ENCODE data around the gene NRARP.
A peak's percentile ranks its signal among the peaks of the same experiment; 100 is the strongest.

Gene NRARP

DNA sequence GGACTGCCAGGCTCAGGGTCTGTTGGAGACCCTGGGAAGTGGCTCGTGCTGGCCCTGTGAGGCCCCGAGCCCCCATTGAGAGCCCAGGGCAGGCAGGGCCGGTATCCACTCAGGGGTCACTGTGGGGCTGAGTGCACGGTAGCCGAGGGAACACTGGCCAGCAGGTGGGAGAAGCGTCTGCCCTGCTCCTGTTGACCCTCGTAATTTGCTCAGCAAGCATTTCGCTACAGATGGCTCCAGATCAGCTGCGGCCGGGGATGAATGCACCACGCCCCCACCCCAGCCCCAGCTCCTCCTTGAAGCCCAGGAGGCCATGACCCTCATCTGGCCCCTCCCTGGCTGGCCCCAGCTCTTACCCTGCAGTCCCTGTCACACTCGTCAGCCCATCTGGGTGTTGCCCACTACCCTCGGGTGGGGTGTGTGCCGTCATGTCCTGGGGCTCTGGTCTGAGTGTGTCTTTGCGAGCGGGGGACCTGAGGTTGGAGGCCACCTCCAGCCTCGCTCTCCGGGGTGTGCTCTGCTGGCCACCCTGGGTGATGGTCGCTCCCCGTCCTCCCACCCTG lies 6.1 kb upstream of the NRARP start:
- H3K4me3 ChIP-seq (ENCODE audit: low read length) = no peak overlapping the region
- TF ChIP-seq ZNF274 (IDR thresholded peaks at IDR 0.05; ENCODE audit: low read depth, low read length) = no peak

DNA sequence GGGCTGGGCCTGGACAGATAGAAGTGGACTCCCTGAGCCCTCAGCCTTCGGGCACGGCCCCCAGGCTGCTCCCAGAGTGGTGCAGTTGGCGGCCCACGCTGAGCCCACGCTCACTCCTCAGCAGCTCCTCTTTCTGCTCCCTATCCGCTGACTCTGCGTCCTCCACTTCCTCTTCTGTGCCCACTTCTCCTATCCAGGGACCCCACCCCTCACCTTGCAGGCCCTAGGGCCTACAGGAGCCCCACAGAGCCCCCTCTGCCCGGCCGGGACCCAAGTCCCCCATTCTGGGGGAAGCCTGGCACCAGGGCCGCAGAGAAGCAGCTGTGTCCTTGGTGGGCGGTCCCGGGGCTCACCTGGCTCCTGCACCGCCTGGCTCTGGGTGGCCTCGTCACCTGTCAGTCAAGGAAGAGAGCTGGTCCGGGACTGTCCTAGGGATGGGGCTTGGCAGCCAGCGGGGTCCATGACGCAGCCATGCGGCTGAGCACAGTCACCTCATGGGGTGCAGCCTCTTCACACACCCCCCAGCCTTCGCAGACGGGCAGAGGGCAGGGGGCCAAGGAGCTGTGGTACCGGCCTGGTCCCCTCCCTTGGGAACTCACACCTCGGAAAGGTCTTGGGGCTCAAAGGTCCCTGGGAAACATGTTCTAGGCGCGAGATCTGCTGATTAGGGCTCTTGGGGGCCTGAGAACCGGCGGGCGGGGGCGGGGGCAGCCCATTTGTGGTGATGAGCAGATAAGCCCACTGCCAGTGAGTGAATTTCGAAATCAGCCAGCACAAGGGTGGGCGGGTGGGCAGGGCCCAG lies 5.4 kb upstream of the NRARP start:
- TF ChIP-seq ZNF274 (IDR thresholded peaks at IDR 0.05; ENCODE audit: low read depth, low read length) = no peak
- H3K4me3 ChIP-seq (ENCODE audit: low read length) = no peak overlapping the region

- TF ChIP-seq ZNF274 (IDR thresholded peaks at IDR 0.05; ENCODE audit: low read depth, low read length) = no peak
- H3K4me3 ChIP-seq (ENCODE audit: low read length) = no peak overlapping the region
Measured at GRCh38 chr9:137306850-137307254, 4.8 kb upstream of the NRARP start.

- no peak for TF ChIP-seq ZNF274 (IDR thresholded peaks at IDR 0.05; ENCODE audit: low read depth, low read length)
- no peak overlapping the region for H3K4me3 ChIP-seq (ENCODE audit: low read length)
Measured at GRCh38 chr9:137306066-137306849, 4.2 kb upstream of the NRARP start.

- no peak for TF ChIP-seq ZNF274 (IDR thresholded peaks at IDR 0.05; ENCODE audit: low read depth, low read length)
- no peak overlapping the region for H3K4me3 ChIP-seq (ENCODE audit: low read length)
Measured at GRCh38 chr9:137305798-137306065, 3.7 kb upstream of the NRARP start.

GRCh38 chr9:137305060-137305797 lies 3.2 kb upstream of the NRARP start:
- TF ChIP-seq ZNF274 (IDR thresholded peaks at IDR 0.05; ENCODE audit: low read depth, low read length) = no peak
- H3K4me3 ChIP-seq (ENCODE audit: low read length) = no peak overlapping the region

DNA sequence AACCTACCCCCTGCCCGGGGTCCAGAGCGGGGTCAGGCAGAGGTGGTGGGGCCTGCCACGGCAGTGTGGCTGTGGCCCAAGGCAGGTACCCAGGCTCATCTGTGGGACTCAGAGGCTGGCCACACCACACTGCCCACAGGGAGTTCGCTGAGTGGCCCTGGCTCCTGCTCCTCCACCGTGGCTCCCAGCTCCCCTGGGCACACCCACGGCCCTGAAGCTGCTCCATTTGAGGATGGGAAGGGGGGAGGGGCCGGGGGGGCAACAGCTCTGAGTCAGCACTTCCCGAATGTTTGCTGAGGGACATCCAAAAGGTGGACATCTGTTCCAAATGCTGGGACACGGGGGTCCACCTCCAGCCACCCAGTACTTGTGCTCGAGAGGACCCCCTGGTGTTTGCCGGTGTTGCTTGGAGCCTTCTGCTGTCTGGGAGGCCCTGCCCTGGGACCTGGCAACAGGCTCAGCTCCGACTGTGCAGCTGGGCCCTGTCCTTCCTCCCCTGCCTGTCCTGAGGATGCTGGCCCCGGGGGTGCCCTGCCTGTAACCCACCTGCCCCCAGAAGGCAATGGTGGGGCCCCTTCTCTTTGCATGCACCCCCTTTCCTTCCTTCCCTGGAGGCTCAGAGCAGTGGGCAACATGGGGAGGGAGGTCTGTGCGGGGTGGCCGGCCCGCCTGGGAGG lies 2.5 kb upstream of the NRARP start:
- no peak overlapping the region for H3K4me3 ChIP-seq (ENCODE audit: low read length)
- no peak for TF ChIP-seq ZNF274 (IDR thresholded peaks at IDR 0.05; ENCODE audit: low read depth, low read length)

DNA sequence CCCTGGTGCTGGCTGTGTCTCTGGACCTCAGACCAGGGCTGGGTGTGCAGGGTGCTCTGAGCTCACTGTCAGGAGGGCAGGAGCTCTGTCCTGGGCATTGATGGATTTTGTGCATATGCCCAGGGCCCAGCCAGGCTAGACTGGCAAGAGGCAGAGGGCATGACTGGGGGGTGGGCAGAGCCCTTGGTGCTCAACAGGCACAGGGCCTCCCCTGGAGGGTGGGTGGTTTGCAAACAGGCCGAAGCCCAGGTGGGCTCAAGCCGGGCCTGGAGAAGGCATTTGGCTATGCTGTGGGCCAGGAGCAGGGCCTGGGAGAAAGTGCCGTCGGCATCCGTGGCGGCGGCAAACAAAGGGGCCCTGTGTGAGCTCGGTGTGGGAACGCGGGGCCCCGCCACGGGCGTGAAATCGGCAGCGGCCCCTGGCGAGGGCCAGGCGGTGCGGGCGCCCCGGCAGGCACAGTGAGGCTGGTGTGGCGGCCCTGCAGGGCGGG lies 1.9 kb upstream of the NRARP start:
- H3K4me3 ChIP-seq (ENCODE audit: low read length) = no peak overlapping the region
- TF ChIP-seq ZNF274 (IDR thresholded peaks at IDR 0.05; ENCODE audit: low read depth, low read length) = no peak

GRCh38 chr9:137303151-137303892 lies 1.3 kb upstream of the NRARP start:
- no peak overlapping the region for H3K4me3 ChIP-seq (ENCODE audit: low read length)

DNA sequence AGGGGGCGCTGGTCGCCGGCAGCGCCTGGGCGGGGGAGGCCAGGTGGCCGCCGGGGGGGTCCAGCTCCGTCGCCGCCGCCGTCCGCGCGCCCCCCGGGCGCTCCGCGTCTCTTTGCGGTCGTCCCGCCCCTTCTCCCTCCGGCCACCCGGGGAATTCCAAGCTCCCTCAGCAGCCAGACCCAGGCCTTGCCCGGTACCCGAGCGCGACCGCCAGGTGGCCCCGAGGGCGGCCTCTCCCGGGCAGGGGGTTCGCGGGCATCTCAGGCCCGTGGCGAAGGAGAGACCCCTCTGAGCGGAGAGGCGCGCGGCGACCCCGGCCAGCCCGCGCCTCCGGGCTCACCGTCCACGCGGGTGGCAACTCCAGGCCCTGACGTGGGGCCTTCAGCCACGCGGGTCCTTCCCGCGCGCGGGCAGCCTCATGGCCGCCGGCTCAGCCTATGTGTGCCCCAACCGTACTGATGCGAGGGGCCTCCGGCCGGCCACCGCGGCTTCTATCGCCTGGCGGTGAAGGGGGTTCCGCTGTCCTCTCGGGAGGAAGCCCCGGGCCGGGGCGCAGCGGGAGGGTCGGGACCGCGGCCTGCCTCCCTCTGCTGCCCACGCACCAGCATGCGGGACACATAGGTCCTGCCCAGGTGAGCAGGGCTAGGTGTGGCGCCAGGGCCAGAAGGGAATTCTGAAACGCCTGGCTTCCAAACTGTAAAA lies 529 bp upstream of the NRARP start:
- no peak for TF ChIP-seq ZNF274 (IDR thresholded peaks at IDR 0.05; ENCODE audit: low read depth, low read length)
- H3K4me3 ChIP-seq (ENCODE audit: low read length) = peak overlapping the region; percentile 25; the same call in 1 of the 2 replicates

More at GRCh38 chr9:137303151-137303892, 1.3 kb upstream of the NRARP start:
- no peak for TF ChIP-seq ZNF274 (IDR thresholded peaks at IDR 0.05; ENCODE audit: low read depth, low read length)

GRCh38 chr9:137301081-137301947 lies 757 bp downstream of the NRARP start:
- H3K4me3 ChIP-seq (ENCODE audit: low read length) = peak overlapping the region; percentile 25
- TF ChIP-seq ZNF274 (IDR thresholded peaks at IDR 0.05; ENCODE audit: low read depth, low read length) = no peak

Data from GM08714 (cell line).